Endothelial cell of umbilical vein (primary cell): ENCODE results near the gene TBC1D3C.
"Not testable (repeated sequence)": the region's sequence is repeated elsewhere in the genome, so short reads cannot be mapped to it uniquely, and the experiment has no call there.

ENCODE experiments used
- EZH2 ChIP-seq: IDR thresholded peaks from 2 replicates; pipeline ENCODE4 v1.6.1; 2012; ENCODE audit warnings: borderline replicate concordance, low read depth, mild to moderate bottlenecking, moderate library complexity, low read length, inconsistent platforms; ENCODE audit not compliant: severe bottlenecking
- FOS ChIP-seq: IDR thresholded peaks from 2 replicates; pipeline ENCODE4 v1.6.1; 2011; ENCODE audit warnings: mild to moderate bottlenecking, low read length, moderate library complexity, borderline replicate concordance; ENCODE audit not compliant: insufficient read depth
- GATA2 ChIP-seq: IDR thresholded peaks from 2 replicates; pipeline ENCODE4 v1.7.0; 2011; ENCODE audit warnings: low read depth, mild to moderate bottlenecking, moderate library complexity, mixed read lengths, low read length; ENCODE audit not compliant: insufficient read length, insufficient read depth
- JUN ChIP-seq: IDR thresholded peaks from 2 replicates; pipeline ENCODE4 v1.6.1; 2011; ENCODE audit warnings: borderline replicate concordance, low read depth; ENCODE audit not compliant: insufficient read length, insufficient read depth
- MAX ChIP-seq: IDR thresholded peaks from 2 replicates; pipeline ENCODE4 v1.6.1; 2011; ENCODE audit not compliant: insufficient read depth, insufficient read length
- MYC ChIP-seq: IDR thresholded peaks from one replicate; pipeline ENCODE4 v1.6.1; 2011; ENCODE audit warnings: mild to moderate bottlenecking, low read depth, low read length
- POLR2A ChIP-seq: IDR thresholded peaks from 2 replicates; pipeline ENCODE4 v1.6.1; 2012; ENCODE audit warnings: low read depth, mild to moderate bottlenecking, control low read depth, low read length
- POLR2AphosphoS5 ChIP-seq: IDR thresholded peaks from 2 replicates; pipeline ENCODE4 v1.6.1; 2012; ENCODE audit warnings: low read depth, mild to moderate bottlenecking, control low read depth, low read length, moderate library complexity; ENCODE audit not compliant: insufficient read depth
- TF ChIP-seq, protein P1 (sequence below), 2 donors: IDR thresholded peaks; 1 replicate in 1 of 2; 2 replicates in 1 of 2; pipeline ENCODE4 v1.5.1; 2011; ENCODE audit warnings: low read length in 2 of 2, mild to moderate bottlenecking in 2 of 2, moderate library complexity in 2 of 2, control low read depth in 1 of 2, inconsistent platforms in 1 of 2, low read depth in 1 of 2; ENCODE audit not compliant: insufficient read depth in 1 of 2; ENCODE audit errors: extremely low read depth in 1 of 2

GRCh38 chr17:38099262-38099661 lies 30.8 kb upstream of the TBC1D3C start:
- TF ChIP-seq POLR2A, MAX, POLR2AphosphoS5, EZH2, JUN, GATA2, FOS, MYC: not testable (repeated sequence)
- TF ChIP-seq, protein P1, sequence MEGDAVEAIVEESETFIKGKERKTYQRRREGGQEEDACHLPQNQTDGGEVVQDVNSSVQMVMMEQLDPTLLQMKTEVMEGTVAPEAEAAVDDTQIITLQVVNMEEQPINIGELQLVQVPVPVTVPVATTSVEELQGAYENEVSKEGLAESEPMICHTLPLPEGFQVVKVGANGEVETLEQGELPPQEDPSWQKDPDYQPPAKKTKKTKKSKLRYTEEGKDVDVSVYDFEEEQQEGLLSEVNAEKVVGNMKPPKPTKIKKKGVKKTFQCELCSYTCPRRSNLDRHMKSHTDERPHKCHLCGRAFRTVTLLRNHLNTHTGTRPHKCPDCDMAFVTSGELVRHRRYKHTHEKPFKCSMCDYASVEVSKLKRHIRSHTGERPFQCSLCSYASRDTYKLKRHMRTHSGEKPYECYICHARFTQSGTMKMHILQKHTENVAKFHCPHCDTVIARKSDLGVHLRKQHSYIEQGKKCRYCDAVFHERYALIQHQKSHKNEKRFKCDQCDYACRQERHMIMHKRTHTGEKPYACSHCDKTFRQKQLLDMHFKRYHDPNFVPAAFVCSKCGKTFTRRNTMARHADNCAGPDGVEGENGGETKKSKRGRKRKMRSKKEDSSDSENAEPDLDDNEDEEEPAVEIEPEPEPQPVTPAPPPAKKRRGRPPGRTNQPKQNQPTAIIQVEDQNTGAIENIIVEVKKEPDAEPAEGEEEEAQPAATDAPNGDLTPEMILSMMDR (IDR thresholded peaks at IDR 0.05; ENCODE audit: extremely low read depth in 1 of 2, insufficient read depth in 1 of 2, low read depth in 1 of 2, low read length in 2 of 2) = not testable (repeated sequence)
